GM10248 (cell line): Measurements from ENCODE around the gene TBC1D2B.
A peak's percentile ranks its signal among the peaks of the same experiment; 100 is the strongest.
"Not testable (repeated sequence)": the region's sequence is repeated elsewhere in the genome, so short reads cannot be mapped to it uniquely, and the experiment has no call there.

ENCODE experiments used
- CTCF ChIA-PET: fragments of 300-600 bp; sonication (Branson Sonifier 250); formaldehyde crosslinking; extraction: SDS; loops from one replicate; lab custom pipeline; 2021; ENCODE audit warnings: antibody characterized with exemption; lab: Yijun Ruan, JAX
- POLR2A ChIA-PET: fragments of 350-650 bp; sonication (Branson Sonifier 250); formaldehyde crosslinking; extraction: SDS; loops from one replicate; lab custom pipeline; 2020; ENCODE audit warnings: antibody characterized with exemption; lab: Yijun Ruan, JAX
- DNase-seq: peaks from one replicate; pipeline ENCODE4 v3.0.0; 2012; ENCODE audit errors: extremely low spot score
- TF ChIP-seq, protein P1 (sequence below): IDR thresholded peaks from 2 replicates; pipeline ENCODE4 v1.5.1; 2012; ENCODE audit warnings: mild to moderate bottlenecking, low read depth; ENCODE audit errors: extremely low read depth, missing control alignments, control extremely low read depth

Gene TBC1D2B

DNA sequence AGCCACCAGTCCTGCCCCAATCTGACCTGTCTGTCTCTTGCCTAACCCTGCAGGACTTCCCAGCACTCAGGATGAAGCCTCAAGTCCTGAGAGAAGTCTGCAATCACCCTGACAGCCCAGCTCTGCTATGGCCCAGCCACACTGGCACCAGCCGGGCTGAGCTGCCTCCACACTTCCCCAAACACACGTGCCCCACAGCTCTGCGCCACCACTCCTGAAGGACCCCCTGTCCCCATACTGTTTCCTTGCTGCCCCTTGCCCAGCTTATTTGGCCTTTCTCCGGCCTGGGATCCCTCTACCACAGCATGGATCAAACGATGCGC is 76.6 kb downstream of the TBC1D2B start:
- POLR2A ChIA-PET, result no interaction called here
- DNase-seq, result no peak
- TF ChIP-seq, protein P1, sequence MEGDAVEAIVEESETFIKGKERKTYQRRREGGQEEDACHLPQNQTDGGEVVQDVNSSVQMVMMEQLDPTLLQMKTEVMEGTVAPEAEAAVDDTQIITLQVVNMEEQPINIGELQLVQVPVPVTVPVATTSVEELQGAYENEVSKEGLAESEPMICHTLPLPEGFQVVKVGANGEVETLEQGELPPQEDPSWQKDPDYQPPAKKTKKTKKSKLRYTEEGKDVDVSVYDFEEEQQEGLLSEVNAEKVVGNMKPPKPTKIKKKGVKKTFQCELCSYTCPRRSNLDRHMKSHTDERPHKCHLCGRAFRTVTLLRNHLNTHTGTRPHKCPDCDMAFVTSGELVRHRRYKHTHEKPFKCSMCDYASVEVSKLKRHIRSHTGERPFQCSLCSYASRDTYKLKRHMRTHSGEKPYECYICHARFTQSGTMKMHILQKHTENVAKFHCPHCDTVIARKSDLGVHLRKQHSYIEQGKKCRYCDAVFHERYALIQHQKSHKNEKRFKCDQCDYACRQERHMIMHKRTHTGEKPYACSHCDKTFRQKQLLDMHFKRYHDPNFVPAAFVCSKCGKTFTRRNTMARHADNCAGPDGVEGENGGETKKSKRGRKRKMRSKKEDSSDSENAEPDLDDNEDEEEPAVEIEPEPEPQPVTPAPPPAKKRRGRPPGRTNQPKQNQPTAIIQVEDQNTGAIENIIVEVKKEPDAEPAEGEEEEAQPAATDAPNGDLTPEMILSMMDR, result no peak
- CTCF ChIA-PET, result interaction anchor here (1.1 to 7.2 kb wide), 5 partner anchors 42 to 171 kb away, joined by 3 to 97 read pairs (median 6); no protein-coding TSS in a partner anchor

DNA sequence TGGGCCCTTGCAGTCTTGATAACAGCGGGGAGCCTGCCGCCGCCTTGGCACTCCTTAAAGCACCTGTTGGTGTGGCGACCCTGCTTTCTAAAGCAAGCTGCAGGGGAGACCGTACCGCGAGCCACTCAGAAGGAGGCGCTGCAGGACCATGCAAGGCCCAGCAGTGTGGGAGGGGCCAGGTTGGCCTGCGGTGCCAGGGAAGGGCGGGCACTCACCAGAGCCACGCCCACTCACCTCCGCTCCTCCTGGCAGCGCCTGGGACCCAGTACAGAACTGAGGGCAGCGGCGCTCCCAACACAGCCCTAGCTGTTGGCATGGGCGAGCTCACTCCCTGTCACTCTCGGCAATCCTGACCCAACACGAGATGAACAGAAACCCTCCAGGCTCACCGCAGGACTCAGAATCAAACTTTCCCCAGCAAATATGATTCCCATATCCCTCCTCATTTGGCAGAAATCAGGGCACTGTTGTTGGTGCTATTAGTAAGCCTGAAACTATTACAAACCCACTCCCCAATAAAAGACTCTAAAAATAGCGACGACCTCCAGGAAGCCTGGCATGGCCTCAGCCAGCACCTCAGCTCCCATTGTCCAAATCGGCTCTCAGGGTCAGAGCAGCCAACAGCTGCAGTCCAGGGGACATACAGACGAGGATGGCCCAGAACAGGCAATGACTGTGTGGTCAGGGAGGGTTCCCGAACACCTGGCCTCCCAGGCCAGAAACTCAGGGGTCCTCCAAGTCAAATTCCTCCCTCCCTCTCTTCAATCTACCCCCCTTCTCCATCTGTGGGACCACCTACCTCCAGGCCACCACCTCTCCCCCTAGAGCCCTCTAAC is 77.2 kb downstream of the TBC1D2B start:
- DNase-seq, result peak; percentile 77
- ChIA-PET CTCF (interaction anchor here (0.7 to 7.2 kb wide), 12 partner anchors 16 to 195 kb away, joined by 3 to 97 read pairs (median 4); no protein-coding TSS in a partner anchor), POLR2A (no interaction called here)
- TF ChIP-seq, protein P1, result peak; percentile 67

DNA sequence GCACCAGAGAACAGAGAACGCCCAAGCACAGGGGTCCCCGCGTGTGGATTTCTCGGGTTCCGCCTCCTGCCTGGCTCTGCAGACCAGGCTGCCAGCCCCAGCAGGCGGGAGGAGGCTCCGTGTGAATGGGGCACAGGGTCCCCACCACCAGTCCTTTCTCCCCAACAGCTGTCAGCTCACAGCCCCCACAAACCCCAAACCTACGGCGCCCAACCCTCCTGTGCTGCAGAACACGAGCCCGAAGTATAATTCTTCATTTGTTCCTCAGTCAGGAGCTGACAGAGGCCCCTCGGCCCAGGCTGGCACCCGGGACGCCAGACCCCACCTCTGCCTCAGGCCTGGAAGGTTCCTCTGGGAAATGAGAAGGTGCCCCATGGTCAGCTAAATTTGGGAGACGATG is 78.0 kb downstream of the TBC1D2B start:
- ChIA-PET CTCF (interaction anchor here (0.7 to 7.2 kb wide), 10 partner anchors 16 to 196 kb away, joined by 3 to 97 read pairs (median 6); no protein-coding TSS in a partner anchor), POLR2A (no interaction called here)
- DNase-seq, result no peak
- TF ChIP-seq, protein P1, result no peak

DNA sequence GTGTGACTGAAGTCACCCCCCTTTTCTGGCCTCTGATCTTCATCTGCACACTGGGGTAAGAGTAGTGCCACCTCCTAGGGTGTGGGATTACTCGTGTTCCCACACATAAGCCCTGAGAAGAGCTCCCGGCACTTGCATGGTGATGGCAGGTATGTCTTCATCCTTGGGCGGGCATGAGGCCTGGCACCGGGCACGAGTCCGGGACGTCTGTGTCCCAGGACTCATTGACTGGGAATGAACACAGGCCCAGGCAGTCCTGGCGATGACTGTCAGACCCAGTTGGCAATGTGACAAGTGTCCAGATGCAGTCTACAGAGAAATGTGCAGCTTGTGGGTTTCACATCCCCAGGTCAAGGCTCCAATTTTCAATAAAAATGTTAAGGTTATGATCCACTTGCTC is 78.9 kb downstream of the TBC1D2B start:
- TF ChIP-seq, protein P1, result no peak
- no peak for DNase-seq
- POLR2A ChIA-PET, result no interaction called here
- CTCF ChIA-PET, result interaction anchor here (1.4 to 7.2 kb wide), 3 partner anchors 36 to 197 kb away, joined by 5 to 97 read pairs (median 7); no protein-coding TSS in a partner anchor

DNA sequence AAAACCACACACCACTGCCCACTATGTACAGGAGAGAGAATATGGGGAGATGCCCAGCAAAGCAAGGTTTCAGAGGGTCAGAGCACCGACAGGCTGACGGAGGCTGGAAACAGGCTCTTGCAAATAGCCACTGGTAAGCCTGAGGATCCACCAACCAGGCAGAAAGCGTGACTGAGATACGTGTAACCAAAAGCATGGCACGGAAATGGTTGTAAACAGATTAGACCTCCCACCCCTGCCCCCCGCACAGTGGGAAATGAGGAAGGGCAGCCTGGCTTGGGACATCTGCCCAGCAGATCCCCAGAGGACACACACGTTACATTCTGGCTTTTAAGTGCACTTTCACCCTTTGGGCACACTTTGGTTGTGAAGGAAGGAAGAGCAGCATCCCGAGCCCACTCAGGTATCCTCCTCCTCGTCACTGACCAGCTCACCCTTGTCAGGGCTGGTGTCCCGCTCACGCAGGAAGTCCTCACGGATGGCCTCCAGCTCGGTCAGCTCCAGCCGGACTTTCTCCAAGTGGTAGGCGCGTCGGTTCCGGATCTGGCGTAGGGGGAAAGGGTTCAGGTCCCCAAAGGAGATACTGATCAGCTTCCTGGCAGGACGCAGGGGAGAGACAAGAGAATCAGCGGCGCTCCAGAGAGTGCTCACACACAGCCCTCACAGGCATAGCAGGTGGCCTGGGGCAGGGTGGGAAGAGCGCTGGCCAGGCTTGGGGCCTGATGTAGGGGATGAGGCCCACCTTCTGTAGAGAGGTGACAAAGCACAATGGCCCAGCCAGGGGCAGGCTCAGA is 79.6 kb downstream of the TBC1D2B start:
- CTCF ChIA-PET, result interaction anchor here (2.5 to 7.2 kb wide), 2 partner anchors 112 to 197 kb away, joined by 7 to 97 read pairs; no protein-coding TSS in a partner anchor
- POLR2A ChIA-PET, DNase-seq: not testable (repeated sequence)

DNA sequence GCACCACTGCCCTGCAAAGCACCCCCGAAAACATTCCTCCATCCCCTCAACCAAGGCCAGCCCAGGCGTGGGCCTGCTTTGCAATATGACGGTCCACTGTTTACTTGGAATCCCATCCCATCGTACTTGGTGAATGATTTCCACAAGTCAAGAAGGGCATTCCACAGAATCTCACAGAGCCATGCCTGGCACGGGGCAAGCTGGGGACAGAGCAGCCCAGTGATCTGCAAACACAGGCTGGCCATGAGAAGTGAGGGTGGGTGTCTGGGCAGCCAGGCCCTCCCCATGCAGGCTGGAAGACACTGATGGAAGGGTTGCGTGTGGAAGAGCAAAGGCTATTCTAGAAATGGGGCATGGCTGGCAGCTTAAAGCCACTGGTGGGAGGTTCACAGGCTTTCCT is 80.3 kb downstream of the TBC1D2B start:
- POLR2A ChIA-PET, DNase-seq: not testable (repeated sequence)
- CTCF ChIA-PET, result interaction anchor here (7.2 kb wide), 1 partner anchor 112 kb away, joined by 97 read pairs; no protein-coding TSS in a partner anchor

DNA sequence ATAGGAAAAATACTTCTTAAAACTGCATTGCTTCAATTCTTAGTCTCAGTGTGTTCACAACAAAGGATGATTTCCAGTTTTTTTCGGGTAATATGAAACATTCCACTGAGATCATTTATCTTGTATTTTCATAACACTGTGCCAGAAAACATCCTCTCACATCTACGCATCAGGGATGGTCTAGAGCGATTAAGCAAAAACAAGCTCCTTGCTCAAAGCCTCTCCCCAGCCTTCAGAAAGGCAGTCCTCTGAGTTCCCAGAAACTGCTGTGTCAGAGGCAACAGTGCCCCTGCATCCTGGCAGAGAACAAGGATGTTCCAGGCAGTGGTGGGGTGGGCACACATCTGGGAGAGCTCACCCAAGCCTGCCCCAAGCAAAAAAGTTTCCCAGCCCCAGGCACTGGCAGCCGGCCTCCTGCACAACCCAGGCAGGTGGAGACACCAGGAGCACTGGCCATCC is 80.8 kb downstream of the TBC1D2B start:
- CTCF ChIA-PET, result interaction anchor here (1.5 to 7.2 kb wide), 2 partner anchors 31 to 113 kb away, joined by 5 to 97 read pairs; no protein-coding TSS in a partner anchor
- DNase-seq, POLR2A ChIA-PET: not testable (repeated sequence)

DNA sequence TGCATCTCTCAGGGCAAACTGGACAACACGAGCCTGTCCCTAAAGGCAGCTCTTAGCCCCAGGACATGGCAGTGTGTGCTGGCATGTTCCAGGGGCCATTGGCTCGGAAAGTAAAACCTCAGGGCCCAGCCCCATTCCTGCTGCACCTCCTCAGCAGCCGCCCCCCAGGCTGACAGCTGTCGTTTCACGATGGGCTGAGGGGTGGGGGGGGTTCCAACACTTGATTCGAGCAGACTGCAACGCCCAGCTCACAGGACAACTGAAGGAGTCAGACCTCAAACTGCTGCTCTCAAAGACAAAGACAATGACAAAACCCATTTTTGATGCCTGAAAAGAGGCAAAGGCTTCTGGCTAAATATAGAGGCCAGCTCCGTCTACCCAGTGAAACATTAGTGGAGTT is 81.3 kb downstream of the TBC1D2B start:
- DNase-seq, POLR2A ChIA-PET: not testable (repeated sequence)
- CTCF ChIA-PET, result interaction anchor here (1.5 to 7.2 kb wide), 2 partner anchors 30 to 113 kb away, joined by 5 to 97 read pairs; no protein-coding TSS in a partner anchor

DNA sequence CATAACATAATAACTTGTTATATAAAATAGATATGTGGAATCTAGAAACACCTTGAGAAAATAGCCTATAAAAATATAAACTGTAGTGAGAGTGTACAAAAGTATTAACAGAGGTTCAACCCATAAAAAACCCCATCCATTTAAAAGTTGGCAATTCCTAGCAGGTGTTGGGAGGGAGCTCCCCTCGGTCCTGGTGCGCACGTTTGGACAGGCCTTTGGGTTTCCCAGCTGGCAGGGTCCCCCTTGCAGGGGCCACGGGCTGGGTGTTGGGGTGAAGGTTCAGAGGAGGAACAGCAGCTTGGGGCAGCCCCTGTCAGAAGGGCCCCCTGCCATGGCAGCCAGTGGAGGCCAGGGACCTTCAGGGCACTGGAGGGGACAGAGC is 82.0 kb downstream of the TBC1D2B start:
- CTCF ChIA-PET, result interaction anchor here (1.0 to 7.2 kb wide), 3 partner anchors 9 to 114 kb away, joined by 3 to 97 read pairs (median 5); no protein-coding TSS in a partner anchor
- DNase-seq, POLR2A ChIA-PET: not testable (repeated sequence)

DNA sequence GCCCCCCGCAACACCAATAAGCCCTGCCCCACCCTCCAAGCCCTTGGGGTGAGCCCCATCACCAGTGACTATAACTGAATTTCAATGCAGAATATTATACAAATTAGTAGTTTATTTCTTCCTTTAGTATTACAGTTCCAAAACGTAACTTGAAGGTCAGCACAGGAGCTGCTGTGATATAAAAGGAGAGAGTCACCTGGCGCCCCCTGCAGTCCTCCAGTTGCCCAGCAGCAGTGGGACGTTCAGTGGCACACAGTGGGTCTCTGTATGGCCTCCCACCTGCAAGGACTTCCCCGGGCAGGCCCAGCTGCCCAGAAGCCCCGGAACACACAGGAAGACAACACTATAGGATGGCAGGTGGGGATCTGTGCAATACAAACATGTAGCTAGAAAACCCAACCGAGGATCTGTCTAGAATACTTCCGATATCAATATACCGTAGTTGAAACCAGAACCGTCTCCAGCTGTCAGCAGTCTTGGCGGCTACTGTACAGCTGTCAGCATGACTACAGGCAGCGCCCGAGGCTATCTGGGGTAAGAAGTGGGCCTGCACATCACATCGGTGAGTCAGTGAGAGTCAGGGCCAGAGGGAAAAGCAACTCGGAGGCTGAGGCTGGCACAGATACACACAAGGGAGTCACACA is 82.5 kb downstream of the TBC1D2B start:
- POLR2A ChIA-PET, DNase-seq: not testable (repeated sequence)
- CTCF ChIA-PET, result interaction anchor here (1.0 to 7.2 kb wide), 4 partner anchors 9 to 115 kb away, joined by 3 to 97 read pairs (median 5); no protein-coding TSS in a partner anchor

DNA sequence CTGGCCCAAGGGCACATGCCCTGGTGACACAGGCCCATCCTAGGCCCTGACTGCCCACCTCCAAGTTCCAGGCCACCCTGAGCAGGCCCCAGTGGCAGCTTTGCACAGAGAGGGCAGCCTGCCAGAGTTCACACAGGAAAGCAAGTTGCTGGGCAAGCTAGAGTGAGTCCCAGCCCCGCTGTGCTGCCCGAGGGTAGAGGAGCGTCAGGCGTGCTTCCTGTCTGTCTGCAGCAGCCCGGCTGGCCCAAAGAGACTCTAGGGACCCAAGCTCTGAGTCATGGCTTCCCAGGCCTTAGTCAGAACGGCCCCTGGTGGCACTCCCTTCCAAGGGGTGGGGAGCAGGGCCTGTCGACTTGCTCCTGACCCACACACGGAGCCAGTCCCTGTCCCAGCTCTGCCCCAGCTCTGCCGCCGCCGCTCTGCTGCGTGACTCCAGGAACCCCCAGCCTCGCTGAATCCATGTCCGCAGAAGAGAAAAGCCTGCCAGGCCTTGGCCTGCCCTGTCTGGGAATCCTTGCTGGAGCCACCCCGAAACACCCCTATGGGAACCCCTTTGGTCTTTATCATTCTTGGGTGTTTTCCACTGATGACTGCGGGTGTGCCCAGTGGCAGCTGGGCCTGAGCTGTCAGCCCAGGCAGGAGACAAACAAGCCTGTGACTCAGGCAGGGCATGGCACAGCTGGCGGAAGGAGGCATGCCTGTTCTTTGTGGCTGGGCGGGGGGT is 83.4 kb downstream of the TBC1D2B start:
- CTCF ChIA-PET, result interaction anchor here (1.0 to 7.2 kb wide), 4 partner anchors 26 to 115 kb away, joined by 3 to 97 read pairs (median 5); no protein-coding TSS in a partner anchor
- POLR2A ChIA-PET, result not testable (repeated sequence)
- DNase-seq, result peak; percentile 45
